Stimulated activated CD8-positive, alpha-beta memory T cell treated with anti-CD3 and anti-CD28 coated beads, Interleukin-2, amount 100 ng/mL, for 48 hours (primary cell): ENCODE results near the gene TMEM72.

Source experiments
- DNase-seq, 2 donors: peaks; one replicate each; pipeline ENCODE4 v3.0.0-alpha.2; 2020; ENCODE audit warnings: low read depth in 2 of 2

The TMEM72 gene

GRCh38 chr10:44933451-44934321, 22.5 kb downstream of the TMEM72 start:
- no peak for DNase-seq

GRCh38 chr10:44934416-44935200, 23.5 kb downstream of the TMEM72 start:
- no peak for DNase-seq

- DNase-seq = no peak
Measured at GRCh38 chr10:44935201-44935965, 24.2 kb downstream of the TMEM72 start.

GRCh38 chr10:44935966-44936295, 24.8 kb downstream of the TMEM72 start:
- no peak for DNase-seq

- DNase-seq = no peak
Measured at GRCh38 chr10:44936314-44936975, 25.3 kb downstream of the TMEM72 start.

GRCh38 chr10:44937196-44938005, 26.3 kb downstream of the TMEM72 start:
- DNase-seq = no peak

GRCh38 chr10:44938956-44939355, 27.8 kb downstream of the TMEM72 start:
- no peak for DNase-seq

GRCh38 chr10:44939691-44940401, 28.7 kb downstream of the TMEM72 start:
- DNase-seq = no peak

GRCh38 chr10:44944354-44944753, 33.2 kb downstream of the TMEM72 start:
- no peak for DNase-seq

GRCh38 chr10:44946205-44946604, 35.1 kb downstream of the TMEM72 start:
- DNase-seq = no peak

GRCh38 chr10:44947371-44948152, 36.4 kb downstream of the TMEM72 start:
- no peak for DNase-seq

- no peak for DNase-seq
Measured at GRCh38 chr10:44948642-44949041, 37.5 kb downstream of the TMEM72 start.

GRCh38 chr10:44949127-44949802, 38.1 kb downstream of the TMEM72 start:
- no peak for DNase-seq

- DNase-seq = no peak
Measured at GRCh38 chr10:44949915-44950314, 38.8 kb downstream of the TMEM72 start.

GRCh38 chr10:44950326-44951225, 39.4 kb downstream of the TMEM72 start:
- DNase-seq = no peak

GRCh38 chr10:44951576-44952226, 40.6 kb downstream of the TMEM72 start:
- DNase-seq = no peak

GRCh38 chr10:44952779-44953231, 41.7 kb downstream of the TMEM72 start:
- DNase-seq = no peak
